Nephron (organoid): ENCODE measurements around the gene IGF1R.

Experiments
- H3K27ac Mint-ChIP-seq, 3 experiments: 2 replicates each; pipeline ENCODE4 v1.8.0; 2020; ENCODE audit warnings: mixed read lengths in 3 of 3, mild to moderate bottlenecking in 2 of 3, moderate library complexity in 1 of 3
- H3K27me3 Mint-ChIP-seq: 2 replicates; pipeline ENCODE4 v1.8.0; 2021; ENCODE audit warnings: low read depth, mild to moderate bottlenecking, moderate library complexity, mixed read lengths
- H3K36me3 Mint-ChIP-seq: 2 replicates; pipeline ENCODE4 v1.8.0; 2020; ENCODE audit warnings: low read depth, mixed read lengths
- H3K4me1 Mint-ChIP-seq: 2 replicates; pipeline ENCODE4 v1.8.0; 2020; ENCODE audit warnings: mixed read lengths
- H3K4me3 Mint-ChIP-seq, 3 experiments: 2 replicates each; pipeline ENCODE4 v1.8.0; 2020; ENCODE audit warnings: mild to moderate bottlenecking in 3 of 3, mixed read lengths in 3 of 3, moderate library complexity in 2 of 3
- H3K9me3 Mint-ChIP-seq: 2 replicates; pipeline ENCODE4 v1.8.0; 2020; ENCODE audit warnings: mixed read lengths
- CTCF ChIP-seq, 3 experiments: fragments of 200-600 bp; sonication (generic); IDR thresholded peaks; one replicate each; pipeline ENCODE4 v1.5.0; 2021; ENCODE audit warnings: antibody characterized with exemption in 3 of 3; ENCODE audit not compliant: unreplicated experiment in 3 of 3

The IGF1R gene

GRCh38 chr15:98951493-98952320 lies 303.4 kb downstream of the IGF1R start:
- no peaks in the 10 kb centered on the region for H3K27me3 Mint-ChIP-seq
- H3K4me3 Mint-ChIP-seq: no peak overlapping the region
- peak overlapping the region in 1 of 3 experiments; percentile 59 for H3K27ac Mint-ChIP-seq
- H3K4me1 Mint-ChIP-seq: peaks cover 40% of the 10 kb centered on the region
- peaks cover 58% of the 10 kb centered on the region for H3K36me3 Mint-ChIP-seq
- no peak for TF ChIP-seq CTCF (IDR thresholded peaks at IDR 0.05; ENCODE audit: unreplicated experiment in 3 of 3)
- H3K9me3 Mint-ChIP-seq: no peaks in the 10 kb centered on the region

- Mint-ChIP-seq H3K27ac (peak overlapping the region in 2 of 3 experiments; percentile 25 to 59), H3K9me3 (no peaks in the 10 kb centered on the region), H3K4me3 (no peak overlapping the region), H3K4me1 (peaks cover 41% of the 10 kb centered on the region), H3K36me3 (peaks cover 65% of the 10 kb centered on the region), H3K27me3 (no peaks in the 10 kb centered on the region)
- TF ChIP-seq CTCF (IDR thresholded peaks at IDR 0.05; ENCODE audit: unreplicated experiment in 3 of 3): no peak
Observed at GRCh38 chr15:98952381-98952803, 304.1 kb downstream of the IGF1R start.

DNA sequence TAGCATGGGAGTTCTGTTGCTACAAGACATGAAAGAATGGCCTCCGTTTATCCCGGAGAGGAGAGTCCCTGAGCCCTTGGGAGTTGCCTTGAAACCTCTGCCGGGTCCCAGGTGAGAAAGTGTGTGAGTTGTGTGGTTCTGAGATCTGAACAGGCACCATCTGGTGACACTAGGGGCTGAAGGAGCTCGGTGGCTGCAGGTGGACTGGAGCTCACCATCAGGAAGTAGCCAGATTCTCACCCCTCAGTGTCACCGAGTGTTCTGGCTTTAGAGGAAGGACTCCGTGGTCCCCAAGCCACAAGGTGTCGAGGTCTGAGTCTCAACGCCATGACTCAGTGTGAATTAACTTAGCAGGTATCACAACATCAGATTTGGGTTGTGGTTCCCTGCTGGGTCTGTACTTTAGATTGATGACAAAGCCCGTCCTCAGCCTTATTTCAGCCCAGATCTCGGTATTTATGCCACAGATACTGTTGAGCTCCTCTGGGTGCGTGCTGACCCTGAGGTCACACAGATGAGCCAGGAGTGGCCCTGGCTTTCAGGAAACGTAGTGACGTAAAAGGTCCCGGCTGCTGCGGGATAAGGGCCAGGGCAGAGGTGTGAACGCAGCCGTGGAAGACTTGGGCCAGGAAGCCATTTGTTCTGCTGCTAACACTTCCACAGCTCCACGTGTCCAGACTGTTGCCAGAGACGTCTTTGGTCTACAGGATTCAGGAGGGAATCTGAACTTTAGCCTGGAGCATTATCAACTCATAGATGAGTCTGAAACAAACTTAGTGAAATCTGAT lies 304.9 kb downstream of the IGF1R start:
- no peak for TF ChIP-seq CTCF (IDR thresholded peaks at IDR 0.05; ENCODE audit: unreplicated experiment in 3 of 3)
- H3K4me3 Mint-ChIP-seq: no peak overlapping the region
- peaks cover 48% of the 10 kb centered on the region for H3K4me1 Mint-ChIP-seq
- H3K27me3 Mint-ChIP-seq: no peaks in the 10 kb centered on the region
- peak overlapping the region in 1 of 3 experiments; percentile 25 for H3K27ac Mint-ChIP-seq
- H3K9me3 Mint-ChIP-seq: no peaks in the 10 kb centered on the region
- peaks cover 67% of the 10 kb centered on the region for H3K36me3 Mint-ChIP-seq

- no peak overlapping the region for H3K4me3 Mint-ChIP-seq
Observed at GRCh38 chr15:98953968-98954367, 305.6 kb downstream of the IGF1R start.

GRCh38 chr15:98954411-98954810 lies 306.1 kb downstream of the IGF1R start:
- peaks cover 68% of the 10 kb centered on the region for H3K36me3 Mint-ChIP-seq
- no peak for TF ChIP-seq CTCF (IDR thresholded peaks at IDR 0.05; ENCODE audit: unreplicated experiment in 3 of 3)
- peaks cover 57% of the 10 kb centered on the region for H3K4me1 Mint-ChIP-seq
- no peak overlapping the region for H3K27ac Mint-ChIP-seq
- H3K4me3 Mint-ChIP-seq: no peak overlapping the region
- H3K9me3 Mint-ChIP-seq: no peaks in the 10 kb centered on the region
- no peaks in the 10 kb centered on the region for H3K27me3 Mint-ChIP-seq

More at GRCh38 chr15:98953968-98954367, 305.6 kb downstream of the IGF1R start:
- H3K27me3 Mint-ChIP-seq: no peaks in the 10 kb centered on the region
- H3K36me3 Mint-ChIP-seq: peaks cover 69% of the 10 kb centered on the region
- no peak for TF ChIP-seq CTCF (IDR thresholded peaks at IDR 0.05; ENCODE audit: unreplicated experiment in 3 of 3)
- H3K4me1 Mint-ChIP-seq: peaks cover 56% of the 10 kb centered on the region
- no peak overlapping the region for H3K27ac Mint-ChIP-seq
- no peaks in the 10 kb centered on the region for H3K9me3 Mint-ChIP-seq
